HG03571 (cell line): Measurements from ENCODE around the gene DYNC1LI1.
"Not testable (repeated sequence)": the region's sequence is repeated elsewhere in the genome, so short reads cannot be mapped to it uniquely, and the experiment has no call there.

Experiments
- ATAC-seq: cut with Tn5 transposase; IDR thresholded peaks from one replicate; pipeline ENCODE4 v1.9.1; 2021; ENCODE audit not compliant: unreplicated experiment

The DYNC1LI1 gene

DNA sequence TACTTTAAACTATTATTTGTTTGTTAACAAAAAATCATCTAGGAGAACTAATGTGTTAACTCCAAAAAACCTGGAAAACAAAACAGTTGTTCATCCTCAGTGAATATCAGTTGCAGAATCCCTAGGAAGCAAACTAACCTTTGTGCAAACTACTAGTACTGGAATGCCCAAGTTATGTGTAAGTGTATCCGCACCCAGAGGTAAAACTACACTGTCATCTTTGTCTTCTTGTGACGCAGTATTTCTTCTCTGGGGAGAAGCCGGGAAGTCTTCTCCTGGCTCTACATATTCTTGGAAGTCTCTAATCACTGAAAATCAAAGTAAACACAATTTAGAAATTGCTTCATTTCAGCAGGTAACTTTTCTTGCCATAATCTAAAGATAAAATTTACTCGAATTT lies 29.8 kb downstream of the DYNC1LI1 start:
- ATAC-seq: no peak

DNA sequence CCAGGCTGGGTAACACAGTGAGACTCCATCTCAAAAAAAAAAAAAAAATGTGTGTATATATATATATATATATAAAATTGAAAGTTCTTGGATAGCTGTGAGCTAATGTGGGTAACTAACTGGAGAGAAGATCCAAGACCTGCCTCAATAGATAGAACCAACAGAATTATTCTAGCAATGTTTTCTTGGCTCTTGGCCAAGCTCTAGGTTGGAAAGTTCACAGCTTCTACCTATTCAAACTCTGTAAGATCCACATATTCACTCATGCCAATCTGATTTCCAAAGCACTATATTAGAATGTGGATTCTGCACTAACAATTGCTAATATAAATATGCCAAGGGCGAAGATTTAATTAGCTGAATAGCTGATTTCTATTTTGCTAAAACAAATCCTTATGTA lies 38.2 kb downstream of the DYNC1LI1 start:
- ATAC-seq: no peak

DNA sequence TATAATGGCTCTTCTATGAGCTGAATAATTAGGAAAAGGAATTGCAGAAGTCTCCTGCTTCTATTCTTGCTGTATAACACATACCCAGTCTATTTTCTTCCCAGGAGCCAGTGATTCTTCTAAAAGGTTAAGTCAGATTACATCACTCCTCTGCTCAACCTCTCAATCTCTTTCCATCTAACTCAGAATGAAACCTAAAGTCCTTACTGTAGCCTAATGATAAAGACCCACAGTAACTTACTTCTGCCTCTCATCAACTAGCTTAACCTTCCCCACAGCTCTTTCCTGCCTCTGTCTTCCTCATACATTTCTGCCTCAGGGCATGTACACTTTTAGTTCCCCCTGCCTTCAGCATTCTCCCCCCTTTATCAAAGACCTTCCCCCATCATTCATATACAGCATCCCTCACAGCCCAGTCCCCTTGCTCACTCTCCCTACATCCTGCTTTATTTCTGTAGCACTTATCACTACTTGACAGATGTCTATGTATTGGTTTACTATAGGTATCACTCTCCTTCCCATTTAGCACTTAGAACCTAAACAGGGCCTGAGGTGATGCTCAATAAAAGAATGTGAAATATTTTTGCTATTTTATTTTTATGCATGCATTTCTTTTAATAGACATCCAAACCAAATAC lies 39.5 kb downstream of the DYNC1LI1 start:
- no peak for ATAC-seq

DNA sequence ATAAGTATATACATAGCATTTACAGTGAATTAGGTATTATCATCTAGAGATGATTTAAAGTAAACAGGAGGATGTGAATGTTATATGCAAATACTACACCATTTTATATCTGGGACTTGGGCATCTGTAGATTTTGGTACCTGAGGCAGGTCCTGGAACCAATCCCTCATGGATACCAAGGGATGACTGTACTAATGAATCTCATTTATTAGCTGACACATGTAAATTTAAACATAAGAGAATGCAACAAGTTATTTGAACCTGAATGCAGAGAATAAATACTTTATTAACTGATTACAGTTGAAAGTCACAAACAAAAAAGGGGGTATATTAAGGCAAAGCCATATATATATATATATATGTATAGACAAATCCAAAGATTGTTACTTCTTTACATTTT lies 44.9 kb downstream of the DYNC1LI1 start:
- ATAC-seq: no peak

DNA sequence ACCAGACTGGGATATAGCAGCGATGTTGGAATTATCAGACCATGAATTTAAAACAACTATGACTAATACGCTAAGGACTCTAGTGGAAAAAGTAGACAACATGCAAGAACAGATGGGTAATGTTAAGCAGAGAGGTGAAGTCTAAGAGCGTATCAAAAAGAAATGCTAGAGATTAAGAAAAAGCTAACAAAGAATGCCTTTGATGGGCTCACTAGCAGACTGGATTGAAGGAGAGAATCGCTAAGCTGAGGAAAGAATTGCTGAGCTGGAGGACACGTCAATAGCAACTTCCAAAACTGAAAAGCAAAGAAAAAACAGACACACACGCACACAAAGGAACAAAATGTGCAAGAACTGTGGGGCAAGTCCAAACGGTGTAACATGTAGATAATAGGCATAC lies 48.0 kb downstream of the DYNC1LI1 start:
- no peak for ATAC-seq

DNA sequence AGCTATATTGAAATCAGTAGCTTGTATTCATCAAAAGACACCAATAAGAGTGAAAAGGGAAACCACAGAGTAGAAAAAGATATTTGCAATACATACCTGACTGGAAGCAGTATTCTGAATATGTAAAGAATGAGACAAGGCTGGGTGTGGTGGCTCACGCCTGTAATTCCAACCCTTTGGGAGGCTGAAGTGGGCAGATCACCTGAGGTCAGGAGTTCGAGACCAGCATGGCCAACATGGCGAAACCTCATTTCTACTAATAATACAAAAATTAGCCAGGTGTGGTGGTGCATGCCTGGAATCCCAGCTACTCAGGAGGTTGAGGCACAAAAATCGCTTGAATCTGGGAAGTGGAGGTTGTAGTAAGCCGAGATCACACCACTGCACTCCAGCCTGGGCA lies 51.7 kb downstream of the DYNC1LI1 start:
- ATAC-seq: not testable (repeated sequence)

DNA sequence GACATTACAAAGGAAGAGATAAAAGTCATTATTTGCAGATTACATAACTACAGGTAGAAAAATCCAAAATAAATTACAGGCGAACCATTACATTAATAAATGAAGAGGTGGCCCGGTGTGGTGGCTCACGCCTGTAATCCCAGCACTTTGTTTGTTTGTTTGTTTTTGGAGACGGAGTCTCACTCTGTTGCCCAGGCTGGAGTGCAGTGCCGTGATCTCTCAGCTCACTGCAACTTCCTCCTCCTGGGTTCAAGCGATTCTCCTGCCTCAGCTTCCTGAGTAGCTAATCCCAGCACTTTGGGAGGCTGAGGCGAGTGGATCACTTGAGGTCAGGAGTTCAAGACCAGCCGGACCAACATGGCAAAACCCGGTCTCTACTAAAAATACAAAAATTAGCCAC lies 53.9 kb downstream of the DYNC1LI1 start:
- ATAC-seq: not testable (repeated sequence)

DNA sequence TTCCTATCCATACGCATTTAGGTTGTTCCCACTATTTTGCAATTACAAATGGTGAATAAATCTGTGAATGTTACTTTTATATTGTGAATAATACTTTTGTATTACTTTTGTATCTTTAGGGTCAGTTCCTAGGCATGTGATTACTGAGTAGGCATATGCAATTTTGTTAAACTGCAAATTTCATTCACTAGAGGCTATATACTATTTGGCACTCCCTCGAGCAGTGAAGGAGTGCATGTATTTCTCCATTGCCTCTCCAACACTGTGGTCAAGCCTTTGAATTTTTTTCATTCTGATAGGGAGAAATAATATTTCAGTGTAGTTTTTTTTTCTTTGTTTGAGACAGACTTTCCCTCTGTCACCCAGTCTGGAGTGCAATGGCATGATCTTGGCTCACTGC lies 59.7 kb downstream of the DYNC1LI1 start:
- no peak for ATAC-seq

DNA sequence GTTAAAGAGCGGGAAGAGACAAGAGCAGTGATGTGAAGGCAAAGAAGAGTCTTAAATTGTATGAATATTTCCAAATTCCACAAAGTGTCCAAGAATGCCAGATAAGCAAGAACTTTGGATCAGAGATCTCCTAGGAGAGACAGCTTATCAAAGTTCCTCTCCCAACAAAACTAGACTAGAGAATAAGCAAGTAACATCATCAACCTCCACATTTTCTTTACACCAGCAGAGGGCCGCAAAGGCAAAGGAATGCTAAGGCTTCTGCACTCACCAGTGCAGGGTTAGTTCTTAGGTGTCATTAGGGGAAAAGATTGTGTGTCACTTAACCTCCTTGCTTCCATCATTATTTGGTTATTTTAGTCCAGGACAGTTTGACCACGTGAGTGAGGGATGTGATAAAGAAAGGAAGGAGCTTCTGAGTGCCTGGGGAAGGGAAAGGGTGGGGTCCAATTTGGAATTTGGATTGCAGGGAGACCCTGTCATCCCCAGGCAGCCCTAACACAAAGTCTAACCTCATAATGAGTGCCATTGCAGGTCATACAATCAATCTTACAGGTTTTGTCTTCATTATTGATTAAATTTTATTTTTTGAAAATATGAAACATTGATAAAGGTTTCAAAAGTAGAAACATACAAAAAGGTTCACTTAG lies 60.5 kb downstream of the DYNC1LI1 start:
- peak; percentile 74 for ATAC-seq

DNA sequence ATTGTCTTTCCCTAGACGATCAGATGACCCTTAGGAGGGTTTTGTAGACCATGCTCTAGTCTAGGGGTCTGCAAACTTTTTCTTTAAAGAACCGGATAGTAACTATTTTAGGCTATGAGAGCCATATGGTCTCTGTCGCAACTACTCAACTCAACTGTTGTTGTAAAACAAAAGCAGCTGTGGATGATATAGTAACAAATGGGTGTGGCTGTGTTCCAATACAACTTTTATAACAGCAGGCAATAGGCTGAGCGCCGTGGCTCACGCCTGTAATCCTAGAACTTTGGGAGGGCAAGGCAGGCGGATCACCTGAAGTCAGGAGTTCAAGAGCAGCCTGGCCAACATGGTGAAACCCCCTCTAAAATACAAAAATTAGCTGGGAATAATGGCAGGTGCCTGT lies 61.9 kb downstream of the DYNC1LI1 start:
- no peak for ATAC-seq

DNA sequence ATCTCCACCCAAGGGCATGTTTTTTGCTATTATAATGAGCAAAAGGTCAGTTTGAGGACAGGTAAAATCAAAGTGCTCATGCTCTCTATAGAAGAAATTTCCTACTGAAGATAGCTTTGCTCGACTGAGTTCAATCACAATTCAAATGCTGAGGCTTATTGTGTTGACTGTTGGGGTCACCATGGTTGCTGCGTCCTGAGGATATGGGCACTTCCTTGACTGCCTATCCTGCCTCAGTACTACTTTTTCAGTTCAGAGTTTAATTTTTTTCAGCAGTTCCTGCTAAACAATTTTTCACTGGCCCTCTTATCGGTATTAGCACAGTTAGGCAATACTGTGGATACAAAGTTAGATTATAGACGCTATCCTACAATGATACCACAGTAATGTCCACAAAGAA lies 64.2 kb downstream of the DYNC1LI1 start:
- ATAC-seq: no peak

DNA sequence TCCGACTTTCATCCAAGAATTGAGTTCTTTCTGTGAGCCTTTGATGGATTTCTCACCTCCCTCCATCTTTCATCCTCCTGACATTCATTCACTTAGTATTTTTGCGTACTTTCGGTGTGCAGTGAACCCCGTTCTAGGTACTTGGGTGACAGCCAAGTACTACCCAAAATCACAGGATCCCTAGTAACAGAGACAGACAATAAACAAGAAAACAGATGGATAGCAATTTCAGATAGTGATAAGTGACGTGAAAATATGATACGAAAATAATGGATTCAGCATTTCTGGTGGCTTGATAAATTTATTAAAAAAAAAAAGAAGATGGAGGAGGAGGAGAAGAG lies 67.7 kb downstream of the DYNC1LI1 start:
- no peak for ATAC-seq

DNA sequence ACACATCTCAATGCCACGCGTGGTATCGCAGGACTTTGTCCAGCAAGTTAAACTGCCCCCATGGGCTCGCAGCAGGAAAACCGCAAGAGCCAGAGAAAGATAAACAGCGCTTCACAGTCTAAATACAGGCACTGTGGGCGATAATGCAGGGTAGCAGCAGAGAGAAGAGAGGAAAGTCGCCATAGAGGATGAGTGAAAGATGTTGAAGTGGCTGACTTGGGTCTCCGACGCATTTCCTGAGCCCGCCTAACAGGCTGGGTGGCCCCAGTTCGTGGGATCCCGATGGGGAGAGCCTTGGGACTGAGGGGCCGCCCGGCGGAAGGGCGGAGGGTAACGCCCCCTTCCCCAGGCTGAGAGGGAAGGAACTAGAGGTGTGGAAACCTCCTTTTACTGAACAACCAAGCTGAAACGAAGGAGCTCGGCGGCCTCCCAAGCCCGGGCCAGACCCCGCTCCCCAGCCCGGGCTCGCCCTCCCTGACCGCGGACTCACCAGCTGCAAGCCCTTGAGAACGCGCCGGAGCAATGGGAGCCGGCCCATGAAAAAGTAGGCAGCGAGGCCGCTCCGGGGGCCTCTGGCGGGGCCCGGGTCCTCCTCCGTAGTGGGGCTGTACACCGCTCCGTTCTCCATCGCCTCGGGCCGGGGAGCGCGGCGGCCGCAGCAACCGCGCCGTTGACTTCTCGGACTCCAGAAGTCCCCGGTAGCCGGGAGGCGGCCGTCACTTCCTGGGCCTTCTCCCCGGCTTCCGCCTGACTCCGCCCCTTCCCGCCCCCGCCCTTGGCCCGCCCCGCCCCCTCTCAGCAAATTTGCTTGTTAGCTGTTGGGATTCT lies 68.3 kb downstream of the DYNC1LI1 start, which contains the start of gene CMTM6:
Gene CMTM6 (minus strand): TSS at position 735 of the 828 bp plus-strand sequence. CDS start 107 bp downstream, at position 628.
- ATAC-seq: peak; percentile 77

DNA sequence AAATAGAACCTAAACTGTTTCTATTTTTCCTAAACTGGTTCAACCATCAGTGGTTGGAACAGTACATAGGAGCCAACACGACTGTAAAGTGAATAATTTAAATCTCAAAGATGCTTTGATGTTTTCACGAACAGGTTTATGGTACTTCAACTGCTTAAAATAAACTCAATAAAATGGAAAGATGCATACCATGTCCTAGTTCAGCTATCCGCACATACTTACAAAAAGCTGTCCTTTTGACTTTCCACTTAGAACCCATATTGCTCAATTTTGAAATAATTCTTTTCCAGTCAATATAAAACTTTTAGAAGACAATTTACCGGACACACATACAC lies 68.9 kb downstream of the DYNC1LI1 start:
- peak; percentile 1 for ATAC-seq

DNA sequence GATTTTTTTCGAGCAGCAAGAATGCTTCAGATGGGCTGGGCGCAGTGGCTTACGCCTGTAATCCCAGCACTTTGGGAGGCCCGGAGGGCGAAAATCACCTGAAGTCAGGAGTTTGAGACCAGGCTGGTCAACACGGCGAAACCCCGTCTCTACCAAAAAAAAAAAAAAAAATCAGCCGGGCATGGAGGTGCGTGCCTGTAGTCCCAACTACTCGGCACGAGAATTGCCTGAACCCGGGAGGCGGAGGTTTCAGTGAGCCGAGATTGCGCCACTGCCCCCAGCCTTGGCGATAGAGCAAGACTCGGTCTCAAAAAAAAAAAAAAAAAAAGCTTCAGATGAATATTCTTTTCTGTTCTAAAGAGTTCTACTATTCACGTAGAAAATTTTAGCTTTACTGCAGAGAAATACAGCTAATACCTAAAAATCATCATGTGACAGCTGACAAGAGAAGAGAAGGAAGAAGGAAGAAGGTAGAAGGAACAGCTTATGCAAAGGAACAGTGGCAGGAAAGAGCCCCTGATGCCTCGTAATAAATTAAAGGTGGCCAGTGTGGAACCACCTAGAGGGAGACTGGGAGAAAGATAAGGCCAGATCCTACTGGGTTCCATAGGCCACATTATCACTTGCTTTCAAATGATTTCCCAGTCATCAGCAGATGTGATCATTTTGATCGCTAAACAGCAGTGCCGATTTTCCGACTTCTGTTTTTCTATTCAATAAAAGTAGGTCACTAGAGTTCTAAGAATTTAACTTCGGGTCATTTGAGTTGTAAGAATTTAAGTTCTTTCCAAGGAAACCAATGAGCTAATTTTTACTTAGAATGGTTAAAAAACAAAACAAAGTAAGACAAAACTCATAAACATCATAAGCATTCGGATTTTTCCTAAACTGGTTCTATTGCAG lies 69.5 kb downstream of the DYNC1LI1 start:
- ATAC-seq: no peak

DNA sequence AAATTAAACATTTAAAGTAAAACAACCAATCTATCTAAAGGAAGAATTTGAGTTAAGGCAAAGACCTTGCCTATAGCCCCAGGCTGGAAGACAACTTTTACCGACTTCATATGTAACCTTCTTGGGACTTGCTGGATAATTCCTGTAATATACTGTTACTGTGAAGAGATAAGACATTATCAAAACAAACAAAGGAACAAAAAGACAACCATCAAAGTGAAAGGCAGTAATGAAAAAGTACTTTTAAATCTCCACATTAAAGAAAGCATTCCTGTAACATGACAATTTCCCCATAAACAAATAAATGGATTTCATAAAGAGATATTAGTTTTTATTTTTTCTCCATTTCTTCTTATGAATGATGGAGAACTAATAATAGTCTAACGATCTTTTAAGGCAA lies 70.4 kb downstream of the DYNC1LI1 start:
- no peak for ATAC-seq

DNA sequence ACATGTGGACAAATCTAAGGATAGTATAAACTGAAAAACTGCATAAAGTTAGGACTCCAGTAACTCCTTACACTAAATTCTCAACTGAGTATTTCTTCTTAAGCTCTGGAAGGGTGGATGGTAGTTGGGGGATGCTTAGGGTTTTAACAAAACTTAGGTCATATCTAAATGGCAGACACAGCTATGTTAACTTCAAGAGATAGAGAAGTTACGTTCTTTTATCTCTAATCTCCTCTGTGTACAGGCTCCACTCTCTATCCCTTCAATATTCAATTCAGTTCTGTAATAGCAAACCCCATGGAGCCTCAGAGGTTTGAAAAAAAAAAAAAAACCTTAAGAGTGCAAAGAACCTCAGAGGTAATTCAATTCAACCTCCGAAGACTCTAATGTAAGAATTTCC lies 71.1 kb downstream of the DYNC1LI1 start:
- no peak for ATAC-seq

DNA sequence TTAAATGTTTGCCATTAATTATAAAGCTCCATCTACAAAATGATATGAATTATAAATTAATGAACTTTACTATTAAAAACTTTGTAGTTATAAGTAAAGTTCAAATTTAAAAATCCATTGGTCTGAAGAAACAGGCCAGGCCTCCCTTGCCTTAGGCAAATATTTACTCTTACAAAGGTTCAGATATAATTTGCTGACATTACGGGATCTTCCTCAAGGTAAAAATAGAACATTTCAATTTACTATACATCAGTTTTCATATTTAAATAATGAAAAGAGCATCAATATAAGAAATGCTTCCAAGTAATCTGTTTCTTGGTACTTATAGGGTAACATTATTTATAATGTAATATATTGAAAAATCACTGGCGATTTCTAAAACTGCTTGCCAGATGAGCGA lies 71.7 kb downstream of the DYNC1LI1 start:
- no peak for ATAC-seq

DNA sequence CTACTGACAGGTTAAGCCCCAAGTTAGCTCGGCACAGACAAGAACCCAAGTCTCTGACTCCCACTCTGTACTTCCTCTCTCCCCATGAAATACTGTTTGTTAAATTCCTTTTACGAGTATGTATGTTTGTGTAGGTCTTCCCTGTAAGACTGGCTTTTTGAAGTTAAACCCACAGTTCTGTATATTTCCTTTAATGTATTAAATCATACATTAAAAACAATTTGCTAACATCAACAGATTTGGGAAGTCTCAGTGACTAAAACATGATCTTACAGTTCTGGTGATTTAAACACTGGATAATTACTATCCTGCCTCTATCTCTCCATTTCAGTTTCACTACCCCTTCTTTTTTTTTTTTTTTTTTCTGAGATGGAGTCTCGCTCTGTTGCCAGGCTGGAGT lies 72.4 kb downstream of the DYNC1LI1 start:
- ATAC-seq: no peak

DNA sequence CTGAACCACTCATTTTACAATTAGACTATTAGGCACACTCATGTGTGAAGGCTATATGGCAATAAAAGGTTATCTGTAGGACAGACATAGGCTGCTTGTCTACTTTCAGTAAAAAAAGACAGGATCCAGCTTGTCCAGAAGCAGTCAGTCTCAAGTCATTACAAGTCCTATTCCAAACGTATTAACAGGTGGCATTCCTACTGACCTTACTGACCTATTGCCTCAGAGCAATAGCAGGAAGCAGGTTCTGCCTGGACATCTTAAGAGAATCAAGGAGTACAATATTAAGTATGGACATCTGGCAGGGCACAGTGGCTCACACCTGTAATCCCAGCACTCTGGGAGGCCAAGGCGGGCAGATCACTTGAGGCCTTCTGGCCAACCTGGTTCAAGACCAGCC lies 75.0 kb downstream of the DYNC1LI1 start:
- ATAC-seq: no peak

DNA sequence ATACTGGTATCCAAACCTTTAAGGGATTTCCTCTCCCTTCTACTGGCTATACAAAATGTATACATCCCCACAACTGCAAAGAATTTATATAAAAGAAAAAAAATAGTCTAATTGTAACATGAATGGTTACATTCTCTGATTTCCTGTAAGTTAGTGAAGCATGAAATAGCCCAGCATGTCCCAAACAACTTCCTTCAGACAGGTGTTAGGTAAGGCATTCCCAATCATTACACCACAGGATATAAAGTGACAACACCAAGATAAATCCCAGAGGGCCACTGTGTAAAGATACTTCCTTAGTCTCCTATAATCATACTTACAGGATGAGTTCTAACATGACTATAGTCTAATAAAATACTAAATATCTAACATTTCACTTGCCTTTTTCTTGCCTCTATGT lies 75.6 kb downstream of the DYNC1LI1 start:
- no peak for ATAC-seq
